OCI-LY1 (cell line): ENCODE data around the gene LRMDA.

ENCODE experiments used
- CTCF ChIP-seq: fragments of 200-600 bp; sonication (generic), shearing (Covaris generic); IDR thresholded peaks from 2 replicates; pipeline ENCODE4 v1.5.1; 2017; ENCODE audit warnings: mild to moderate bottlenecking, antibody characterized with exemption, low read length, moderate library complexity, mixed read lengths
- EZH2 ChIP-seq: fragments of 200-600 bp; sonication (generic), shearing (Covaris generic); IDR thresholded peaks from 2 replicates; pipeline ENCODE4 v1.8.0; 2017; ENCODE audit warnings: borderline replicate concordance, mixed run types, mild to moderate bottlenecking, antibody characterized with exemption, low read length, moderate library complexity, mixed read lengths

- TF ChIP-seq CTCF (no peak), EZH2 (no peak)
Observed at GRCh38 chr10:76245951-76246495, 814.6 kb downstream of the LRMDA start.
